Adipose tissue (tissue), 3 donors: ENCODE results near the gene TMEM179. TPM values are rescaled to one million over a fixed set of nuclear protein-coding genes. Genes with fewer than 3 reads are reported as not detected.

Experiments
- H3K27ac ChIP-seq: one replicate; pipeline ENCODE4 v1.5.1; 2013; ENCODE audit warnings: low read depth, low read length
- WGBS, 3 donors: extraction: QIAGEN DNeasy Blood & Tissue Kit; methylation state at CpG; one replicate each; pipeline ENCODE4 v1.1.7; 2013; 5-methylcytosine and 5-hydroxymethylcytosine counted together
- polyA plus RNA-seq, 3 donors: library from polyadenylated mRNA; stranded (reverse); fragments of 200-250 nt; gene quantifications; one replicate each; pipeline ENCODE4 v1.2.3, GENCODE V29; 2013
- donor health status: healthy with polysubstance abuse.
- donor health status: Bipolar disorder and iron deficiency.
- donor health status: healthy.

TMEM179 gene
- polyA plus RNA-seq, 3 donors, result 0.10 to 4.2 TPM; not detected in 1

GRCh38 chr14:104602933-104603325 lies 1.6 kb downstream of the TMEM179 start:
- no peak overlapping the region for H3K27ac ChIP-seq
- WGBS, 3 donors, result 79 to 81% (median 81%) methylated on average over 7 of the region's 7 CpGs

GRCh38 chr14:104602315-104602932 lies 2.1 kb downstream of the TMEM179 start:
- 81 to 90% (median 88%) methylated on average over 11 of the region's 11 CpGs for WGBS, 3 donors
- H3K27ac ChIP-seq, result no peak overlapping the region

GRCh38 chr14:104601786-104602185 lies 2.8 kb downstream of the TMEM179 start:
- WGBS, 3 donors, result 35 to 51% (median 43%) methylated on average over 8 to 9 of the region's 9 CpGs
- no peak overlapping the region for H3K27ac ChIP-seq

- WGBS, 3 donors, result 80 to 86% (median 81%) methylated on average over 8 of the region's 8 CpGs
- H3K27ac ChIP-seq, result no peak overlapping the region
Observed at GRCh38 chr14:104600805-104601204, 3.8 kb downstream of the TMEM179 start.

GRCh38 chr14:104600141-104600643 lies 4.4 kb downstream of the TMEM179 start:
- H3K27ac ChIP-seq, result no peak overlapping the region
- WGBS, 3 donors, result 18 to 28% (median 24%) methylated on average over 14 of the region's 14 CpGs

DNA sequence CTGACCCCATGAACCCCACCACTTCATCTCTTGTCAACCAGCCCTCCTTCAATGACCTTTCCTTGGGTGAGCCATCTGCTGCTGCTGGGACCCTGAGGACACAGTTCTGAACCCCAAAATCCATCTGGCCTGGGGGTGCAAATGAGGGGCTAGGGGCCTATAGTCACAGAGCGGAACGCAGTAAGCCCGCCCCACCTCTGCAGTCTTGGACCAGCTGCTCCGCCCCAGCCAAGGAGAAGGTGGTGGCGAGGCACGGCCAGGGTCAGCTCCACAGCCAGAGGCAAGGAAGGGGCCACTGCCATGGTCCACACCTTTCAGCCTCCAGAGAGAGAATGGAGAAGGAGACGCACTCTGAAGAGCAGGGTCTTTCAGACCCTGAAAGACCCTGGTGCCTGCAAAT lies 5.1 kb downstream of the TMEM179 start:
- 73 to 99% (median 92%) methylated on average over 7 of the region's 7 CpGs for WGBS, 3 donors
- H3K27ac ChIP-seq, result no peak overlapping the region

- WGBS, 3 donors, result 83 to 89% (median 86%) methylated on average over 12 of the region's 12 CpGs
Observed at GRCh38 chr14:104598910-104599273, 5.7 kb downstream of the TMEM179 start.

GRCh38 chr14:104598039-104598909 lies 6.3 kb downstream of the TMEM179 start:
- no peak overlapping the region for H3K27ac ChIP-seq
- WGBS, 3 donors, result 53 to 64% (median 57%) methylated on average over 28 of the region's 28 CpGs

More at GRCh38 chr14:104598910-104599273, 5.7 kb downstream of the TMEM179 start:
- H3K27ac ChIP-seq, result no peak overlapping the region

DNA sequence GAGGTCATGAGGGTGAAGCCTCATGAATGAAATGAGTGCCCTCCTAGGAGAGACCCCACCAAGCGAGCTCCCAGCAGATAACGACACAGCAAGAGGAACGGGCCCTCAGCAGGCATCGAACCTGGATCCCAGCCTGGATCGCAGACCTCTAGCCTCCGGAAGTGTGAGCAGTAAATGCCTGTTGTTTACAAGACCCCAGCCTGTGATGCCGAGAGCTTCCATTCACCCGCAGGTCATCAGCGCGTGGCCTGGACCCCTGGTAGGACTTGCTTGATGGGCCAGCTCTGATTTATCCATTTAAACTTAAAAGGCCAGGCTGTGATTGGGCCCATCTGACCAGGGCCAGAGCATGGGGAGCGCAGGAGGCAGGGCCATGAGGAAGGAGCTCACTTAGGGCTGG lies 7.0 kb downstream of the TMEM179 start:
- no peak overlapping the region for H3K27ac ChIP-seq
- WGBS, 3 donors, result 77 to 82% (median 77%) methylated on average over 11 of the region's 11 CpGs

DNA sequence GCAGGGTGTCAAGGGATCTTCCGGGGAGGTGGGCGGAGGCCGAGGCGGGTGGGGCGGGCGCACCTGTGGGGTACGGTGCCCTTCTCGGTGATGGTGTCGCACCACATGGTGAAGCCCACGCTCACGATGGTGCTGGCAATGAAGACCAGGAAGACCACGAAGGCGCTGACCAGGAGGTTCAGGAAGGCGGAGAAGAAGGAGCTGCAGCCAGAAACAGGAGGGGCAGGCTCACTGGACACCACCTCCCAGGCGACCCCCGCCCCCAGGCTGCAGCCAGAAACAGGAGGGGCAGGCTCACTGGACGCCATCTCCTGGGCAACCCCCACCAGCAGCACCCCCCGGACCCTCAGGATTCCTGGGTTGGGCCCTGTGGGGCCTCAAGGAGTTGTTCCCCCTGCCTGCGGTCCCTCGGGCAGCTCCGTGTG lies 7.6 kb downstream of the TMEM179 start:
- WGBS, 3 donors, result 78 to 92% (median 88%) methylated on average over 21 of the region's 21 CpGs
- no peak overlapping the region for H3K27ac ChIP-seq

DNA sequence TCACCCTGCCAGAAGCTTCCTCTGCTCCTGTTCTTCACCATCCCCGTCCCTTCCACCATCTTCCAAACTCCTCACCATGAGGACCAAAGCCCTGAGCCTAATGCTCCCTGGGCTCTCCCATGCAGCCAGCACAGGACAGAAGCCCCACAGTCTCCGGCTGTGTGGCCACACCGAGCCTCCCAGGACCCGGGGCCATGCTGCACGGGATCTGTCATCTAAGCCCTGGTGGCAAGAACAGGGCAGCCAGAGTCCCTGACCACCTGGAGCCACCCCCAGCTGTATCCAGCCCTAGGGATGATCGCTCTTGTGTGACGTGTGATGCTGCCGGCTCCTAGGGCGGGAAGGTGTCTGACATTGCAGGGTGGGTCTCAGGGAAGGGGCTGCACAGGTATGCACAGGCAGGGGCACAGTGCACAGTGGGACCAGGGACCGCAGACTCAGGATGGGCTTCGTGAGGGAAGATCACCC lies 8.1 kb downstream of the TMEM179 start:
- WGBS, 3 donors, result 82 to 87% (median 83%) methylated on average over 11 of the region's 11 CpGs
- H3K27ac ChIP-seq, result no peak overlapping the region

GRCh38 chr14:104595911-104596450 lies 8.6 kb downstream of the TMEM179 start:
- WGBS, 3 donors, result 75 to 80% (median 76%) methylated on average over 6 of the region's 6 CpGs
- no peak overlapping the region for H3K27ac ChIP-seq

DNA sequence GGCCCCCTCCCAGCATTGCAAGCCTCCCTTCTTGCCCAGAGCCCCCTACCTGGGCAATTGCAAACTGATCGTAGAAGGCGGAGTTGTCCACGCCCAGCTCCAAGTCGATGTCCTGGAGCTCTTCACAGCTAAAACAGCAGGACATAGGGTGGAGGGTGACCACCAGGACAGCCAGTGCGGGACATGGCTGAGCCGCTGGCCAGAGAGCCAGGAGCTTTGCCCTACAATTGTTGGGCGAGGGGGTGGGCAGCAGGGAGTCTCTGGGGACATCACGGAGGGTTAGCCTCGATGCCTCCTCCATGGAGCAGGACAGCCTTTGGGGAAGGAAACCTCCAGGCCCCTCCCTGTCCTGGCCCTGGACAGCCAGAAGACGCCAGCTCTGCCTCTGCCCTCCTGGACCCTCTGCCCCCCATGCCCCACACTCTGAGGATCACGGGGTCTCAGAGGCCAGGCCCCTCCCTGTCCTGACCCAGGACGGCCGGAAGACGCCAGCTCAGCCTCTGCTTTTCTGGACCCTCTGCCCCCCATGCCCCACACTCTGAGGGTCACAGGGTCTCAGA lies 9.4 kb downstream of the TMEM179 start:
- no peak overlapping the region for H3K27ac ChIP-seq

GRCh38 chr14:104594310-104595046 lies 10.1 kb downstream of the TMEM179 start:
- no peak overlapping the region for H3K27ac ChIP-seq
- 79 to 82% (median 82%) methylated on average over 15 of the region's 15 CpGs for WGBS, 3 donors

More for the DNA sequence above, 9.4 kb downstream of the TMEM179 start:
- WGBS, 3 donors, result 76 to 85% (median 82%) methylated on average over 14 of the region's 14 CpGs

DNA sequence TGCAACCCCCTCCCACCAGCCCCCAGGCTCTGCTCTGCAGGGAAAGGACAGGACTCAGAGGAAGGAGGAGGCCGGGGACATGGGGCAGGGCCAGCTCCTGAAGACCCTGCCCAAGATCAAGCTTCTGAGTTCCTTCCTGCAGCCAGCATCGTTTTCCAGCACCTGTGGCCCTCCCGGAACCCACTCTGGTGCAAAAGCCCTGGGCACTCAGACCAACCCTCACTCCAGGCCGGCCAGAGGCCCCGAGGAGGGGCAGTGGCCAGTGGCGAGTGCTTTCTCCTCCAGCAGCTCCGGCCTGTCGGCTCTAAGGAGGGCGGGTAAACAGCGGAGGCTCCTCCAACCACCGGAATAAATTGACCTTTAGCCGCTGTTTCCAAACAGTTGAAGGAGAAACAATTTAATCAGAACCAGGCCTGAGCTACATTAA lies 10.8 kb downstream of the TMEM179 start:
- no peak overlapping the region for H3K27ac ChIP-seq
- WGBS, 3 donors, result 44 to 74% (median 66%) methylated on average over 12 of the region's 12 CpGs

GRCh38 chr14:104593241-104593701 lies 11.3 kb downstream of the TMEM179 start:
- H3K27ac ChIP-seq, result no peak overlapping the region
- WGBS, 3 donors, result 72 to 77% (median 72%) methylated on average over 18 of the region's 18 CpGs

DNA sequence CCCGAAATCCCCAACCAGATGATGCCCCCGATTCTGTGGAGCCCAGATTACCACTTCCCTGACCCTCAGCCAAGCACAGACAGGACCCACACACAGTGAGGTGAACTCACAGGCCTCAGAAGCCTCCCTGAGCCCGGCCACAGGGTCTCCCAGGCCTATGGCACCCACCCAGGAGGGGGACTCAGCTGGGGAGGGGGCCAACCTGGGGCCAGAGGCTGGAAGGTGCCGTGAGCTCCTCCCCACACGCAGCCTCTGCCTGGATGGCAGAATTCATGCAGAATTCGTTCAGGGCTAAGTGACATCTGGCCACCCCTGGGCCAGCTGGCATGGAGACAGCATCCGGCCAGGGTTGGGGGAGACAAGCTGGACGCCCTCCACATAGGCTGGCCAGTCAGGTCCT lies 11.8 kb downstream of the TMEM179 start:
- 64 to 72% (median 65%) methylated on average over 8 of the region's 8 CpGs for WGBS, 3 donors
- H3K27ac ChIP-seq, result no peak overlapping the region

DNA sequence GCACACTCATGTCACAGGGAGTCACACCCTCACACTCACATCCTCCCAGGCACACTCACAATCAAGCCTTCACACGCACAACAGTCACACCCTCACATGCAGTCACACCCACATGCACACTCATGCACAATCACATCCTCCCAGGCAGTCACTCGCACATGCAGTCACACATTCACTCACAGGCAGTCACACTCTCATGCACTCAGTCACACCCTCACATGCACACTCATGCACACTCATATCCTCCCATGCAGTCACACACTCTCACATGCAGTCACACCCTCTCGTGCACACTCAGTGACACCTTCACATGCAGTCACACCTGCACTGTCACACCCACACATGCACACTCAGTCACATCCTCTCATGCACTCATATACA lies 12.3 kb downstream of the TMEM179 start:
- H3K27ac ChIP-seq, result no peak overlapping the region
- WGBS, 3 donors, result 63 to 77% (median 69%) methylated on average over 3 of the region's 3 CpGs
